Esophagus (tissue), 2 donors: ENCODE measurements around the gene SNRPE. TPM values are rescaled to one million over a fixed set of nuclear protein-coding genes. Genes with fewer than 3 reads are reported as not detected.

Experiments
- polyA plus RNA-seq, 2 donors: library from polyadenylated mRNA; stranded (reverse); fragments of 200-250 nt; gene quantifications; one replicate each; pipeline ENCODE4 v1.2.3, GENCODE V29; 2013
- donor health status: healthy with polysubstance abuse.
- donor health status: Bipolar disorder and iron deficiency.

SNRPE gene
- polyA plus RNA-seq, 2 donors = 47.8 to 95.1 TPM

Other genes with a start within 250 kb of the SNRPE start
- gene ATP2B4, start 234.8 kb upstream of the SNRPE start, polyA plus RNA-seq = 10 to 100 TPM; 17.7 to 19.3 TPM
- under 1 TPM; 0.14 to 0.16 TPM for gene LAX1, start 96.4 kb upstream of the SNRPE start, polyA plus RNA-seq
- 1 to 10 TPM in 1 of 2 donors, under 1 TPM in 1; 0.86 to 1.8 TPM for gene ZBED6, start 66.0 kb upstream of the SNRPE start, polyA plus RNA-seq
- gene ZC3H11A, start 66.0 kb upstream of the SNRPE start, polyA plus RNA-seq = 10 to 100 TPM; 35.8 to 38.3 TPM
- 10 to 100 TPM in 1 of 2 donors, 1 to 10 TPM in 1; 6.9 to 10.4 TPM for gene SOX13, start 211.5 kb downstream of the SNRPE start, polyA plus RNA-seq